GM23248 (cell line): ENCODE measurements around the gene ANO6.
"Not testable (repeated sequence)": the region's sequence is repeated elsewhere in the genome, so short reads cannot be mapped to it uniquely, and the experiment has no call there.

Experiments used
- EZH2 ChIP-seq: fragments of 200-600 bp; sonication (generic); IDR thresholded peaks from 2 replicates; pipeline ENCODE4 v1.6.1; 2018; ENCODE audit warnings: antibody characterized with exemption, mild to moderate bottlenecking; ENCODE audit not compliant: insufficient read depth, poor library complexity, severe bottlenecking
- EZH2phosphoT487 ChIP-seq: fragments of 200-600 bp; sonication (generic); IDR thresholded peaks from 2 replicates; pipeline ENCODE4 v1.6.1; 2018; ENCODE audit warnings: antibody characterized with exemption, moderate library complexity, mild to moderate bottlenecking, low read depth; ENCODE audit not compliant: insufficient read depth

- TF ChIP-seq EZH2phosphoT487, EZH2: not testable (repeated sequence)
Observed at GRCh38 chr12:45397499-45397898, 181.6 kb downstream of the ANO6 start.
